D721Med (cell line): ENCODE results near the gene ARF1.

ENCODE experiments used
- DNase-seq: peaks from one replicate; pipeline ENCODE4 v3.0.0; 2011; ENCODE audit warnings: low spot score; ENCODE audit not compliant: insufficient read length
- FAIRE-seq: peaks from 2 replicates; lab custom pipeline; 2011; peaks lifted over from hg19 to GRCh38; lab: Jason Lieb, UNC
- CTCF ChIP-seq: IDR thresholded peaks from 2 replicates; pipeline ENCODE4 v1.5.1; 2012; ENCODE audit warnings: mild to moderate bottlenecking, control low read depth; ENCODE audit not compliant: insufficient read depth; ENCODE audit errors: missing control alignments

ARF1 gene

GRCh38 chr1:228038387-228039005, 44.0 kb upstream of the ARF1 start:
- DNase-seq (no peak), FAIRE-seq (no peak)
- no peak for TF ChIP-seq CTCF

- FAIRE-seq, result no peak
- no peak for DNase-seq
- TF ChIP-seq CTCF, result no peak
Observed at GRCh38 chr1:228039006-228039903, 43.3 kb upstream of the ARF1 start.

GRCh38 chr1:228039986-228040385, 42.5 kb upstream of the ARF1 start:
- DNase-seq (no peak), FAIRE-seq (no peak)
- TF ChIP-seq CTCF, result no peak

GRCh38 chr1:228041316-228041715, 41.2 kb upstream of the ARF1 start:
- TF ChIP-seq CTCF, result no peak
- FAIRE-seq (no peak), DNase-seq (no peak)

- no peak for TF ChIP-seq CTCF
- DNase-seq, result no peak
- no peak for FAIRE-seq
Observed at GRCh38 chr1:228042508-228042907, 40.0 kb upstream of the ARF1 start.

- TF ChIP-seq CTCF, result no peak
- DNase-seq (no peak), FAIRE-seq (no peak)
Observed at GRCh38 chr1:228043281-228043848, 39.1 kb upstream of the ARF1 start.
